Measurements from ENCODE around the gene ENG. TPM values are rescaled to one million over a fixed set of nuclear protein-coding genes. Genes with fewer than 3 reads are reported as not detected.

Gene ENG
- total RNA-seq, 4 donors from 2014 or later: 7.2 to 32.8 (median 18.0) TPM

GRCh38 chr9:127792417-127793031, 61.9 kb downstream of the ENG start:
- WGBS, 2 donors: 74 to 76% methylated on average over 7 of the region's 7 CpGs
- Histone ChIP-seq H3K4me1 (peaks cover 15 to 85% (median 20%) of the 10 kb centered on the region in 3 donors), H3K9me3 (no peaks in the 10 kb centered on the region), H3K27me3 (no peaks in the 10 kb centered on the region), H3K36me3 (peaks cover 35 to 61% (median 44%) of the 10 kb centered on the region in 3 donors), H3K4me3 (no peak overlapping the region), H3K27ac (peak overlapping the region in 2 of 4 donors; percentile 39 to 67)
- no peak for DNase-seq
- intact Hi-C loops (cut with DNase I): no loop called here
- TF ChIP-seq CTCF (IDR thresholded peaks at IDR 0.05) (no peak), POLR2A (IDR thresholded peaks at IDR 0.05) (no peak)

GRCh38 chr9:127791085-127791484, 63.4 kb downstream of the ENG start:
- TF ChIP-seq POLR2A (IDR thresholded peaks at IDR 0.05) (no peak), CTCF (IDR thresholded peaks at IDR 0.05) (no peak)
- H3K36me3 ChIP-seq: peaks cover 40 to 69% (median 47%) of the 10 kb centered on the region in 3 donors
- intact Hi-C loops (cut with DNase I): no loop called here
- no peaks in the 10 kb centered on the region for H3K27me3 ChIP-seq
- H3K9me3 ChIP-seq: no peaks in the 10 kb centered on the region
- WGBS, 2 donors: 67 to 79% methylated on average over 3 to 4 of the region's 4 CpGs
- no peak overlapping the region for H3K4me3 ChIP-seq
- peak overlapping the region in 1 of 4 donors; percentile 50 for H3K27ac ChIP-seq
- no peak for DNase-seq
- H3K4me1 ChIP-seq: peaks cover 8 to 83% (median 22%) of the 10 kb centered on the region in 3 donors

- H3K4me1 ChIP-seq: peaks cover 7 to 76% (median 19%) of the 10 kb centered on the region in 3 donors
- H3K27me3 ChIP-seq: no peaks in the 10 kb centered on the region
- peak overlapping the region in 2 of 4 donors; percentile 34 to 50 for H3K27ac ChIP-seq
- H3K9me3 ChIP-seq: no peaks in the 10 kb centered on the region
- peaks cover 40 to 69% (median 47%) of the 10 kb centered on the region in 3 donors for H3K36me3 ChIP-seq
- no peak overlapping the region for H3K4me3 ChIP-seq
- DNase-seq: no peak
- TF ChIP-seq POLR2A (IDR thresholded peaks at IDR 0.05) (no peak), CTCF (IDR thresholded peaks at IDR 0.05) (no peak)
- intact Hi-C loops (cut with DNase I): no loop called here
- WGBS, 2 donors: 74 to 78% methylated on average over 7 to 9 of the region's 9 CpGs
Observed at GRCh38 chr9:127790094-127790855, 64.2 kb downstream of the ENG start.

- H3K4me1 ChIP-seq: peaks cover 5 to 76% (median 25%) of the 10 kb centered on the region in 3 donors
- H3K4me3 ChIP-seq: no peak overlapping the region
- WGBS, 2 donors: 85 to 89% methylated on average over 21 to 22 of the region's 25 CpGs
- peaks cover 40 to 69% (median 47%) of the 10 kb centered on the region in 3 donors for H3K36me3 ChIP-seq
- intact Hi-C loops (cut with DNase I): loop anchor here (5.0 kb wide), 1 partner anchor 133 kb away; no protein-coding TSS in a partner anchor
- TF ChIP-seq CTCF (IDR thresholded peaks at IDR 0.05): no peak
- no peak for TF ChIP-seq POLR2A (IDR thresholded peaks at IDR 0.05)
- no peaks in the 10 kb centered on the region for H3K9me3 ChIP-seq
- peak overlapping the region in 1 of 4 donors; percentile 5 for H3K27ac ChIP-seq
- H3K27me3 ChIP-seq: no peaks in the 10 kb centered on the region
- DNase-seq: no peak
Observed at GRCh38 chr9:127789179-127789578, 65.3 kb downstream of the ENG start.

Measured in esophagus squamous epithelium (tissue), 5 donors.